ENCODE measurements around the gene RPS19BP1. TPM values are rescaled to one million over a fixed set of nuclear protein-coding genes. Genes with fewer than 3 reads are reported as not detected.

Gene RPS19BP1
- total and polyA plus RNA-seq, 11 donors = 33.2 to 220 (median 52.1) TPM

DNA sequence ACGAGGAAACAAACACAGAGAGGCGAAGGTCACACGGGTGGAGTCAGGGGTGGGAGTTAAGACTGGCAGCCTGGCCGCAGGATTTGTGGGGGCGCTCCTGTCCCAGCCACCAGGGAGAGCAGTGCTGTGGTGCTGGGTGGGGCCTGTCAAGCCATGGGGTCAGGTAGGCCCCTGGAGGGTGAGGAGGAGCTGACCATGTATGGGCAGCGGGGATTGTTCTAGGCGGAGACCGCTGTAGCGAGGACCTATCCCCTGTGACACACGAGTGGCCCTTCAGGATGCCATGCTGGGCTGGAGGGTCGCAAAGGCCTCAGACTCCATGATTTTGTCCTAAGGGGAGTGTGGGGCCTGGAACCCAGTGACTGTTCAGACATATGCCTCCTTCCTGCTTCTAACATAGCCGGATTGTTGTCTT, 1.6 kb upstream of the RPS19BP1 start:
- Histone ChIP-seq H3K27me3 (no peaks in the 10 kb centered on the region), H3K27ac (peak overlapping the region in 1 of 12 donors; percentile 53), H3K4me1 (peaks cover 2 to 39% (median 30%) of the 10 kb centered on the region in 12 donors), H3K4me3 (no peak overlapping the region), H3K36me3 (peaks cover 0 to 21% (median 11%) of the 10 kb centered on the region in 9 donors), H3K9me3 (no peaks in the 10 kb centered on the region)
- ATAC-seq = no peak
- TF ChIP-seq, protein P1, sequence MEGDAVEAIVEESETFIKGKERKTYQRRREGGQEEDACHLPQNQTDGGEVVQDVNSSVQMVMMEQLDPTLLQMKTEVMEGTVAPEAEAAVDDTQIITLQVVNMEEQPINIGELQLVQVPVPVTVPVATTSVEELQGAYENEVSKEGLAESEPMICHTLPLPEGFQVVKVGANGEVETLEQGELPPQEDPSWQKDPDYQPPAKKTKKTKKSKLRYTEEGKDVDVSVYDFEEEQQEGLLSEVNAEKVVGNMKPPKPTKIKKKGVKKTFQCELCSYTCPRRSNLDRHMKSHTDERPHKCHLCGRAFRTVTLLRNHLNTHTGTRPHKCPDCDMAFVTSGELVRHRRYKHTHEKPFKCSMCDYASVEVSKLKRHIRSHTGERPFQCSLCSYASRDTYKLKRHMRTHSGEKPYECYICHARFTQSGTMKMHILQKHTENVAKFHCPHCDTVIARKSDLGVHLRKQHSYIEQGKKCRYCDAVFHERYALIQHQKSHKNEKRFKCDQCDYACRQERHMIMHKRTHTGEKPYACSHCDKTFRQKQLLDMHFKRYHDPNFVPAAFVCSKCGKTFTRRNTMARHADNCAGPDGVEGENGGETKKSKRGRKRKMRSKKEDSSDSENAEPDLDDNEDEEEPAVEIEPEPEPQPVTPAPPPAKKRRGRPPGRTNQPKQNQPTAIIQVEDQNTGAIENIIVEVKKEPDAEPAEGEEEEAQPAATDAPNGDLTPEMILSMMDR (IDR thresholded peaks at IDR 0.05) = no peak
- no peak for TF ChIP-seq POLR2A (IDR thresholded peaks at IDR 0.05)
- intact Hi-C loops (cut with DNase I) = loop anchor here (1.0 to 10.0 kb wide), 10 partner anchors 192 to 1103 kb away; partner anchors contain the start of genes ADSL (in 9 of the 10) and MRTFA (in 1 of the 10)
- peak in 1 of 5 donors; percentile 39 for DNase-seq
- WGBS, 4 donors = 83 to 84% (median 84%) methylated on average over 12 of the region's 12 CpGs

DNA sequence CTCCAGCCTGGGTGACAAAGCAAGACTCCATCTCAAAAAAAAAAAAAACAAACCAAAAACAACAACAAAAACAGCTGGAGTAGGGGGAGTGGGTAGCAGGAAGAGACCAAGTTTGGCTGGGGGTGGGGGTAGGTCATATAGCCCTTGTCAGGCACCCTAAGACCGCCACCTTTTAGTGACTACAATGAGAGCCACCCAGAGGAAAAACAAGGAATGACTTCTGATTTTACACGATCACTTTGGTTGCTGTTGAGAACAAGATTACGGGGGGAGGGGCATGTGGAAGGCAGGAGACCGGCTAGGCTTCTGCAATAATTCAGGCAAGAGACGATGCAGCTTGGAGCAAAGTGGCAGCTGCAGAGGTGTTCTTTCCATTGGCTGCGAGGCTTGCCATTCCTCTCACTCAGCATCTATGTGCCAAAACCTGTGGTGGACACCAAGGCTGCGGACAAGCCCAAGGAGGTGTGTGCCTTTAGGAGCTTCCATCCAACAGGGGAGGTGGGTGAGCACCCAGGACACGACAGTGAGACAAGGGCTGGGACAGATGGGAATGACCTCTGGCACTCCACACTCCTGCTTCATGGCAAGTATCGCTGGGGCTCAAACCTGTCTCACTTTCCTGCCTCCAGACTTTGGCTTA, 1.7 kb downstream of the RPS19BP1 start:
- DNase-seq = no peak
- no peak for ATAC-seq
- 40 to 50% (median 41%) methylated on average over 9 of the region's 9 CpGs for WGBS, 4 donors
- intact Hi-C loops (cut with DNase I) = loop anchor here (5.0 to 10.0 kb wide), 7 partner anchors 189 to 1106 kb away; partner anchors contain the start of genes ADSL (in 9 of the 10) and MRTFA (in 1 of the 10)
- Histone ChIP-seq H3K9me3 (no peaks in the 10 kb centered on the region), H3K27me3 (no peaks in the 10 kb centered on the region), H3K36me3 (peaks cover 0 to 35% (median 16%) of the 10 kb centered on the region in 9 donors), H3K4me1 (peaks cover 7 to 70% (median 49%) of the 10 kb centered on the region in 12 donors), H3K27ac (peak overlapping the region in 3 of 12 donors; percentile 58 to 96 (median 95)), H3K4me3 (peak overlapping the region in 2 of 12 donors; percentile 67 to 95)
- TF ChIP-seq, protein P1 (IDR thresholded peaks at IDR 0.05) = peak in 3 of 12 donors; percentile 8 to 14 (median 10)
- no peak for TF ChIP-seq POLR2A (IDR thresholded peaks at IDR 0.05)

DNA sequence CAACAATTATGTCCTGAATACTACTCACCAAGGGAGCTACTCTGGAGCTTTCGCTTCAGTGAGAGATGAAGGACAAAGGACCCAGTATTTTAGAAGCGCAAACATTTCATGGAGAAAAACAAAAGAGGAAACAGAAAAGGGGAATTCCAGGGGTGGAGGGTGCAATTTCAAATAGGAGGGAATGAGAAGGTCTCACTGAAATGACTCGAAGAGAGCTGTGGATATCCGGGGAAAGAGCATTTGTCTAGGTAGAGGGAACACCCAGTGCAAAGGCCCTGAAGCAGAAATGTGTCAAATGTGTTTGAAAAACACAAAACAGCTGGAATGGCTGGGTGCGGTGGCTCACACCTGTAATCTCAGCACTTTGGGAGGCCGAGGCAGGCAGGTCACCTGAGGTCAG, 2.4 kb downstream of the RPS19BP1 start:
- TF ChIP-seq, protein P1 (IDR thresholded peaks at IDR 0.05) = no peak
- TF ChIP-seq POLR2A (IDR thresholded peaks at IDR 0.05) = no peak
- H3K27me3 ChIP-seq = no peaks in the 10 kb centered on the region
- WGBS, 4 donors = 80 to 86% (median 85%) methylated on average over 6 of the region's 6 CpGs
- intact Hi-C loops (cut with DNase I) = loop anchor here (5.0 to 10.0 kb wide), 7 partner anchors 188 to 1107 kb away; partner anchors contain the start of genes ADSL (in 9 of the 10) and MRTFA (in 1 of the 10)
- H3K27ac ChIP-seq = peak overlapping the region in 3 of 12 donors; percentile 54 to 76 (median 58)
- ATAC-seq (no peak), DNase-seq (no peak)
- H3K4me1 ChIP-seq = peaks cover 7 to 76% (median 55%) of the 10 kb centered on the region in 12 donors
- H3K9me3 ChIP-seq = no peaks in the 10 kb centered on the region
- H3K36me3 ChIP-seq = peaks cover 0 to 39% (median 16%) of the 10 kb centered on the region in 9 donors
- no peak overlapping the region for H3K4me3 ChIP-seq

DNA sequence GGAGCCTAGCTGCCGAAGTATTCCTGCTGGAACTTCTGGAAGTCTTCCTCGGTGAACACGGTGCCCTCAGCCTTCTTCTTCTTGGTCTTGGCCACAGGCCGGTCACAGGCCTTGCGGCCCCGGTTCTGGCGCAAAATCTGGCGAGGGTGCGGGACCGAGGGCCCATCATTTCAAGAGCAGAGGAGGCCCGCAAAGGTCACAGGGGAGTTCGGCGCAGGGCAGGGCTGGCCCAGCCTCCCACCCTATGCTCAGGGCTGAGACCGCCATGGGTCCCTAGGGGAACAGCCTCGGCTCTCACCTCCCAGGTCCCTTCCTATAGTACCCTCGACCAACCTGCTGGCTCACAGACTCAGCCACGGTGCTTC, 3.1 kb downstream of the RPS19BP1 start:
- TF ChIP-seq POLR2A (IDR thresholded peaks at IDR 0.05) = no peak
- TF ChIP-seq, protein P1 (IDR thresholded peaks at IDR 0.05) = peak in 3 of 12 donors; percentile 20 to 43 (median 31)
- H3K27ac ChIP-seq = peak overlapping the region in 6 of 12 donors; percentile 6 to 76 (median 48)
- peaks cover 0 to 45% (median 21%) of the 10 kb centered on the region in 9 donors for H3K36me3 ChIP-seq
- H3K4me3 ChIP-seq = peak overlapping the region in 8 of 12 donors; percentile 2 to 42 (median 24)
- 50 to 59% (median 58%) methylated on average over 10 to 17 of the region's 17 CpGs for WGBS, 4 donors
- peaks cover 7 to 77% (median 59%) of the 10 kb centered on the region in 12 donors for H3K4me1 ChIP-seq
- DNase-seq = peak in 1 of 5 donors; percentile 37
- intact Hi-C loops (cut with DNase I) = loop anchor here (2.0 to 10.0 kb wide), 13 partner anchors 33 to 357 kb away; partner anchors contain the start of genes RPL3 (in 5 of the 10) and SYNGR1 (in 4 of the 10)
- no peaks in the 10 kb centered on the region for H3K27me3 ChIP-seq
- no peaks in the 10 kb centered on the region for H3K9me3 ChIP-seq
- no peak for ATAC-seq

All from heart left ventricle (tissue), 16 donors.